ENCODE measurements around the gene SERTAD2.

SERTAD2 gene

DNA sequence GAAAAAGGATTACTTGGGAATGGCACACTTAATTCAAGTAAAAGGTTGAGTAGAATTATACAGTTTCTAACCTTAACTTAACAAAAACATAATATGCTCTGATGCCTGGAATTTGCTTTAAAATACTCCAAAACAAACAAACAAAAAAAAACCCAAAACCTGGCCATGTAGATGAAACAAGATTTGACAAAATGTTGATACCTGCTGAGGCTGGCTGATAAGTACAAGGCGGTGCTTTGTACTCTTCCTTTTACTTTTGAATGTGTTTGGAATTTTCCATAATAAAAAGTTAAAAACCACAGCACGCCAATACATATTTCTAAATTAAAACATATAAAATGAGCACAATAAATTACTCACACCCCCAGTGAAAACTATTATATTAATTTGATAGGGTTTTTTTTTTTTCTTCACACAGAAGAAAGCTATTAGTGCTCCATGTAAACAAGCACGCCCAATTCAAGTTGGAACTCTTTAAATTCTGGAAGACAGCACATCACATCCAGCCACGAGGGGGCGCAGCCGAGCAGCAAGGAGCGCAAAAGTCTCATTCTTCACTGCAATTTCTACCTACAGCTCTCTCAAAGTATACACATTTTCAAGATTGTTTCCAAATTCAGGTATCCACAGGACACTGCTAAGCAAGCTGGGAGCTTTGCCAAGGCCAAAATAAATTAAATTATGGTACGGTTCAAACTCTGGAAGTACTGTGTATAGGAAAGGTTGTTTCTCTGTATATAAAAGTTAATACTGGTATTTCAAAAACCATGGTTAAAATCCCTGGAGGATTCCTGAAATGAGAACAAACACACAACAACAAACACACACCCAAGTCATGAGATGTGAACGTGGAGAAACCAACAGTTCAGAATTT lies 7.5 kb downstream of the SERTAD2 start:
- DNase-seq (ENCODE audit: low read depth), result peak; percentile 87

DNA sequence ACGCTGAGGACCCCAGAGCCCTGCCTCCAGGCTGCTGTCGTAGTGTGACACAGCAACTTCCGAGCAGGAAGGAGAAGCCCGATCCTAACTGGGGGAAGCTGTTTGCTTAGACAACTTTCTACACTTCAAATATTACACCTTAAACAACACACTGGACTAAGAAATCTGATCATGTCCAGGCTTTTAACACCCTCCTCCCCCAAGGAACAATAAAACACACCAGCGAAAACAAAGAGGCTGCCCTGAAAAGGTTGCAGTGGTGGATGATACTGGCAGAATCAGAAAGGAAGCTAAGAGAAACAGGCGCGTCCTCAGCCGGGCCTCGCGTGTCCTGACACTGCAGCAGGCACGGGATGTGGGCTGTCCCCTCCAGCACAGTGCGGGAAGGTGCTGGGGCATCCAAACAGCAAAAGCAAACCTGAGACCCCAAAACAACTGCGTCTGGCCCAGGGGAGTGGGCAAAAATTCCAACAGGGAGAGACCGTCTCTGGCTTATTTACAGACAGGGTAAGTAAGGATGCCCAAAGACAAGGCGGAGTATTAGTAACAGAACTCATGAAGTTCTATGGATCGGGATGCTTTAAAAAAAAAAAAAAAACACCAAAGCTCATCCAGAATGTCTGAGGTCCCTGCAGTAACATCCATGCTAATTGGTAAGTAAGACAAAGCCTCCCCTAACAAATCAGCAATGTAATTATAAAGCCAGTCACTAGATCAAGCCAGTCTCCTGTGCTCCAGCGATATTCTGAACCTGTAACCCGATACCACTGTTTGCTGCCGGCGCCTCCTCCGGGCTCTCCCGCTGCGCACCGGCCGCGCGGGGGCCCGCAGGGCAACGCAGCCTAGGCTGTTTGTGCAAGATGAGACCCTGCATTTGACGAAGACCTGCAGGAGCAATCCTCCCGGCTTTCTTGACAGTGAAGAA lies 9.0 kb downstream of the SERTAD2 start:
- peak; percentile 20 for DNase-seq (ENCODE audit: low read depth)

DNA sequence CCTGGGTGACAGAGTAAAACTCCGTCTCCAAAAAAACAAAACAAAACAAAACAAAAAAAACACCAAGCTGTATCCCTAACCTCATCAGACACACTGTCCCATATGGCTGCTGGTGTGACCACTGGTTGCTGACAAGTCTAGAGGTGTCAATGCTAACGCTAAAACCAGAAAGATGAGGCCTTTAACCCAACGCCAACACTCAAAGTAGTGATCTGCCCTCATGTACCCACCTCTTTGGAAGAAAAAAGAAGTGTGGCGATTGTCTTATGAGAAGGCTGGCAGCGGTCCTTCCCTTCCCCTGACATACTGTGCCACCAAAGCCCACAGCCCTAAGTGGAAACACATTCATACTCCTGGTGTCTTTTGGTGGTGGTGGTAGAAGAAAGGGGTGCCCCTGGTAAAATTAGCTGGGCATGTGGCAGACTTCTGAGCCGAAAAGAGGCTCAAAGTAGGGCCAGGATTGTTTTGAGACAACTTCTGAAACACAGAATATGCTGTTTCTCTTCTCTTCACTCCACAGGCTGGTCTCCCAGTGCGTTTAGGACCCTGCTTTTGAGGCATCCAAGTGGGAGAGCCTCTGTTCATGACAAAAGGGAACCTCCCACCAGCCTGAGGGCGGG lies 9.8 kb downstream of the SERTAD2 start:
- DNase-seq (ENCODE audit: low read depth), result no peak

DNA sequence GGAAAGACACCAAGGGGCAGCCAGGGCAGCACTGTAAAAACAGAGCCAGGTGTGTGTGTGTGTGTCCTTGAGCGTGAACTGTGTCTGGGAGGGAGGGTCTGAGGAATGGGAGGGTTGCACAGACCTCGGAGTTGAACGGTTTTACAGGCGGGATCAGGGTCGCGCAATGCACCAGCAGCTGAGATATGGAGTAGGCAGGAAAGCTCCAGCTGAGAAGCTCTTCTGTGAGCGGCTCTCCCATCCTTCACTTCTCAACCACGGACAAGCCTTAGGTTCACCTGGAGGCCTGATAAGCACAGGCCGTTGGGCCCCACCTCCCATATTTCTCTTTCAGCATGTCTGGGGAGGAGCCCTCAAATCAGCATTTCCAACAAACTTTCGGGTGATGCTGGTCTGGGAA lies 12.1 kb downstream of the SERTAD2 start:
- no peak for DNase-seq (ENCODE audit: low read depth)

DNA sequence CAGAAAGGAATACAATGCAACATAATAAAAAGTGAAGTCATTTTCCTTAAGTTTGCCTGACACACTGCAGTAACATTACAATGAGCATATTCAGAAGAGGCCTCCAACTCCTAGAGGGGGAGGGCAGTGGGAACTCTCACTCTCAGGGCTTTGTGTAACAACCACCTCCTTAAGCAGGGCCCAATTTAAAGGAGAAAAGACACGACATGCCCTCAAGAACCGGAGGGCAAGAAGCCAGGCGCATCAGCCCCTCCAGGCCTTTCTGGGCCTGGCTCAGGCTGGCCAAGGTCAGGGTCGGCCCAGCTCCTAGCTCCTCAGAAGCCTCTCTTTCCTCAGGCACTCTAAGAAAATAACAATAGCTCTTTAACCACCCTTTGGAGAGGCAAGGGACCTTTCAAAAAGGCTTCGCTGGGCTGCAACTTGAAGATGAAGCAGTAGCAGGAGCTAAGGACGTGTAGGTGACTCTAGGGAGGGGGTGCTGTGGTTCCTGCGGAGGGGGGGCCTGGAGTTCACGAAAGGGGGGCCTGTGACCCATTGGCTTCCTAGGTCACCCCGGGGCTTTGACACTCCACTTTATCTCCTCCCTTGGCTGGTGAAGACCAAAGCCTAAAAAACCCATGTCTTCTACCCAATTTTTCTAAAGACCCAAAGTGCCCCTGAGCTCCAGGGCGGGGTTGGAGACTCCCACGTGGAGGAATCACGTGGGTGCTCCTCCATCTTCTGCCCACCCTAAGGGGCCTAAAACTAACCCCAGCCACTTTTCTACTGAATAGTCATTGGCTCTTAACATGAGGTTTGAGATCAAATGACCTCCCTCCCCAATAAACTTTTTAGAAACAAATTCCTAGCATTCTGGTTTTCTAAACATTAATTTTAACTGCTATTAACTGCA lies 13.3 kb downstream of the SERTAD2 start:
- DNase-seq (ENCODE audit: low read depth), result no peak

DNA sequence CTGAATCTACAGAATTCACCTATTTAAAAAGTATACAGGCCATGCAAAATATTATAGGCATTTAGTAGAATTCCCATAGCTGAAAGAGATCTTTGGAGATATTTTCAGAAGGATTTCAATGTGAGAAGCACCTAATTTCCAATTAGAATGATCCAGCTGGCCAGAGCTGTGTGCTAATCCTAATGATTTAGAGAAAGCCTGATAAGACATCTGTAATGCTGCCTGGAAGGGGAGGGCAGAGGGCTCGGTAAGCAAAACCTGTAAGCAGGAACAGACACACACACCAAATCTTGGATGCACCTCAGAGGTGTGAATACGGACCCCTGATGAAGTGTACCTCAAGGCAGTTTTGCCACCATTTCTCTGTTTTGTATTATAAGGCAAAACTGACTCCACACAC lies 14.0 kb downstream of the SERTAD2 start:
- no peak for DNase-seq (ENCODE audit: low read depth)

DNA sequence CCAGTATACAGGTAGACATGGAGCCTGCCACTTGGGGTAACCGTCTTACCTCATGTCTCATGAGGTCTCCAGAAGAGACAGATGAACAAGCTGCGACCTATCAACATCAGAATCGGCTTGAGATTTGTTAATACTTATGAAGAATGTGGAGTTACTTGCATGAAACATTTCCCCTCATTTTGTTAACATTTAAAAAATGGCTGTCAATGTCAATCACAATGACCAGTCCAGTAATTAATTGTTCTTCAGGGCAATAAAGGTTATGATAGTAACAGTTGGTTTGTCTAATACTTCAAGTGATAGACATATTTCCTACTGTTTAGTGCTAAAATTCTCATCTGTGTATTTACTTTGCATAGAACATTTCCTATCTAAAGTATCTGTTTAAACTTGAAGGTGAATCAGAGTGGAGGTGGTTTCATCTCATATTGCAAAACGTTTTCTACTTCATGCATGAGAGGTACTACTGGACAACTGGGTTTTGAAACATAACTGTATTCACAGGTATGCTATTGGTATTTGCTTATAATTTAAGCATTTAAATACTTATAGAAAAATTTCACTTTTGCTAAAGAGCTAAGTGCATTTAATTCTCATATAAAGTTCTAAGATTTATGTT lies 15.1 kb downstream of the SERTAD2 start:
- no peak for DNase-seq (ENCODE audit: low read depth)

DNA sequence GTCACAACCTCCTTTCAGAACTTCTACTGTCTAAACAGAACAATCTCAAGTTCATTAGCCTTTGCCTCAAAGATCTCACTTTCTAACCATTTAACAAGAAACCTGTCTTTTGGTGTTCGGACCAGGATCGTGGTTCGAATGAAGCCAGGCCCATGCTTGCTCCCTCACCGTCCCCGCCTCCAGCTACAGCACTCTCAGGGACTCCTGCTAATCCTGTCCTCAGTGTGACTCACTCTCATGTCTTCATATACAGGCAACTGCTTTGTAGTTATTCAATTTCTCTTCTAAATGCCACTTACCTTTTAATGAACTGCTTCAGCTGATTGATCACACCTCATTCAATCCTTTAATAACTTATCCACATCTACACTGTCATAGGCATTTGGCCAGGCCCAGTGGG lies 15.8 kb downstream of the SERTAD2 start:
- no peak for DNase-seq (ENCODE audit: low read depth)

DNA sequence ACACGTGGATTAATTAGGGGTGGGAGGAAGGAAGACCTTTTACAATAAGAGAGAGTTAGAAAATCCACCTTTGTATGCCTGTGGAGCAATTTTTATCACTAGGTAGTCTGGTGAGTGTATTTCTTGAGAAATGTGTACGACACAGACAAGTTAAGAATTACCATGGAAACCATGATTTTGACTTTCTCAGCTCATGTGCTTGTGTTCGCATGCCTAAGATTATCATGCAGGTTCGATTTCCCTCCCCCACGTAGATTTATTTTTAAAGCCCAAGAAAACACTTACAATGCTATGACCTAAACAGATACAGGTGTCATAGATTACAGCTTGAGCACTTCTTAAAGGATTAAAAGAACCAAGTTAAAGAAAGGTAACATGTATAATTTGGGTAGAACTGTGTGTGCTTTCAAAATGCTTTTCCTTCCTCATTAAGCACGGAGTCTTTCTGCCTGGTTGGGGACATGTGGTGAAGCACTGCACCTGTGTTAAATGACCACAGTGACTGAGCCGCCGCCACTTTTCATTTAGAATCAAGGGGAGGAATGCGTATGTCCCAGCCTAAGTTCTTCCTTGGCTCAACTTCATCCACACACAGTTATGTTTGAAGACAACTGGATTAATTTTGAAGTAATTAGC lies 16.6 kb downstream of the SERTAD2 start:
- DNase-seq (ENCODE audit: low read depth), result no peak

DNA sequence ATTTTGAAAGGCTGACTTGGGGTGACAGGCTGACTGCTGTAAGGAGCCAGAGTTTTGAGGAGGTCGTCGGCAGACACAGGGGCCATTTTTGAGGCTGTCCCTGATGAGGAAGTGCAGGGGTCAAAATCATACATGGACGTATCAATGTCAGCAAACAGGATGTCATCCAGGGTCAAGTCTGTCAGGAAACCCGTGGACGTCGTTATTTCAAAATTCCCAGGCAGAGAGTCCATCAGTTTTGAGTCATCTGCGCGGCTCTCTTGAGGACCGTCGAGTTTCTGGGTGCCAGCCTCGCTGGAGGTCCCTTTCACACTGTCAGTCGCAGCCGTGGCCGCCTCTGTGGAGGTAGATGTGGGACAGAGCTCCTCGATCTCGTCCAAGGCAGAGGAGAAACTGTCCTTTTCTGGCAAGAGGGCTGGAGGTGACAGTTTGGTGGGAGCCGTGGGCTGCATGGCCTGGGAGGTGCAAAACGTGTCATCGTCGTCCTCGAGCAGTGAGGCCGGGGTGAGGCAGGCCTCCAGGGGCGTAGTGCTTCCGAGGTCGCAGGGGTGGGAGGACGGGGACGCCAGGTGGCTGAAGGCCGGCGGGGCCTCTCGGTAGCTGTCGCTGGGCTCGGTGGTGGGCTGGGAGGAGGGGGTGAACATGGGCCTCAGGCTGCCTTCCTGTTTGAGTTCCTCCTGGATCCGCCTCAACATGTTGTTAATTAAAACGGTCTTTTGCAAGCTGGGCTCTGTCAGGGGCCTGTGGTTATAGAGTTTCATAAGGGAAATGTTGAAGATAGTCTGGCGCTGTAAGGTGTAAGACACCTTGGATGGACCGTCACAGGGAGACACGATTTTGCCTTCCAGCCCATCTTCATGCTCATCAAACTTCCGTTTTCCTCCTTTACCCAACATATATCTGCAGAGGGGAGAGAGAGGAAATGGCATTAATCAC lies 17.5 kb downstream of the SERTAD2 start:
- DNase-seq (ENCODE audit: low read depth), result no peak

DNA sequence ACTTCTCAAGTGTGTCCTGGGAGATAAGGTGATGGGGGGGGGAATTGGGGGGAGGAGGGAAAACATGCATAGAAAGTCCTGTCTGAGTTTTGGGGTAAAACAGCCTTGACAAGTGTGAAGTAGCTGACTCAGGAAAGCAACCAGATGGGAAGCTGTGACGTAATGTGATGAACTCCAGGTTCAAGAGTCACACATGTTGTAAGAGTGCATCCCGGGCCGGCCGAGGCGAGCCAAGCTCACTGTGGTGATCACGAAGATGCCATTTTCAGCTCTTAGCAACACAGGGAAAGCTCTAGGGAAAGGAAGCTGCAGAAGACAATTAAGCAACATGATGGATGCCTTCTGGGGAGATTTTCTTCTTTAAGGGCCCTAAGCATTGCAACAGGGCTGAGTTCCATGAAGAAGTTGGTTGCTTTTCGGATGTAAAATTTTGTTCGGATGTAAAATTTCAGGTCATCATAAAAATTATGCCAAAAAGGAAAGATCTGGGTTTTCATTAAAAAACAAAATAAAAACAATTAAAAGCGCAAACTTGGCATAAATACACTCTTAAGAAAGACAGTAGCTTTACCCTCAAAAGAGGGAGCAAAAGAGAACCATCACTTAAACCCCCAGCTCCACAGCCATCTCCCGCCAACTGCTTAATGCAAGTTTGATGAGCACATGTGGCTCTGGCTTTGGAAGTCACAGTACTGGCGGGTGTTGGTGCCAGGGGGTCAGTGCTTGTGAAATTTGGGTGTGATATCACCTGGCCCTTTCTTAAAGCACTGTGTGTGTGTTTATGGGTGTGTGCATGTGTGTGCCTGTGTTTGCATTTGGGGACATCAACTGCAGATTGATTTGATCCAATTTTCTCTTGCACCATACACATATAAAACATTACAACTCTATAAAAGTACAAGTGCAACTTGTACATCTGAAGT lies 19.1 kb downstream of the SERTAD2 start:
- no peak for DNase-seq (ENCODE audit: low read depth)

DNA sequence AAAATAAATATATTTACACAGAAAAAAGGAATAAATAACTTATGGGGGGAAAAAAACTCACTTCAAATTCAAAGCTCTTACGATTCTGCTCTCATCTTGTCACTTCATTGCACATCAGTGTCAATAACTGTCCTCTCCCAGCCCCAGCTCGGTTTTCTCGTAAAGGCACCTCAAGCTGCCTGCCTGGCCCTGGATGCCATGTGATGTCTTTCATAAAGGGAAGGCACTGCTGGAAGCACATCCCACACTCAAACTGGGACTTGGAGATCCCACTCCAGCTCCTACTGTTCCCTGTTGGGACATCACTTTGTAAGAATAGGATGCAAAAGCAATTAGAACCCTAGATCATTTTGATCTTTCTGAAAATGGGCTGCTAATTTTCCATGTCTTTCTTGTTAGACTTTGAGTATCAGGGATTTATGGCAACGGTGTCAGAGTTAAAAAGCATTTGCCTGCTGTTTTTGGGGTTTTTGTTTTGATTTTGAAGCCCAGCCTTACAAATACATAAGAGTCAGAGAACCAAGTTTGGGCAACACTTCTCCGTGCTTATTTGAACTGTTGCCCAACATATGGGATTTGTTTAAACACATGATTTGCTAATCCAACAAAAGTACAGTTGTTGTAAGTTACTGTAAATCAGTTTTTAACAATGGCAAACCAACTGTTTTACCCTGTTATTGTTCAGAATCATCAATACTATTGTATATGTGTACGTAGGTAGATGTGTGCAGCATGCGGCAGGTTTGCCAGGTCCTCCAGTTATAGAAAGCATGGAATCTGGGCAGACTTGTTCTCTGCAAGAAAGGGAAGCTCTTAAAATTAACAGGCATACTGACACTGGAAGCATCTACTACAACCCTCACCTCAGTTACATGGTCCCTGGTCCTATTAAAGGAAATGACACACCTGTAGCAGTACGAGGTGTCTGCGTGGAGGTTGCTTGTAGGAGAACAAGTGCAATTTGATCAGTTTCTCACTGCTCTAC lies 20.6 kb downstream of the SERTAD2 start:
- DNase-seq (ENCODE audit: low read depth), result no peak

DNA sequence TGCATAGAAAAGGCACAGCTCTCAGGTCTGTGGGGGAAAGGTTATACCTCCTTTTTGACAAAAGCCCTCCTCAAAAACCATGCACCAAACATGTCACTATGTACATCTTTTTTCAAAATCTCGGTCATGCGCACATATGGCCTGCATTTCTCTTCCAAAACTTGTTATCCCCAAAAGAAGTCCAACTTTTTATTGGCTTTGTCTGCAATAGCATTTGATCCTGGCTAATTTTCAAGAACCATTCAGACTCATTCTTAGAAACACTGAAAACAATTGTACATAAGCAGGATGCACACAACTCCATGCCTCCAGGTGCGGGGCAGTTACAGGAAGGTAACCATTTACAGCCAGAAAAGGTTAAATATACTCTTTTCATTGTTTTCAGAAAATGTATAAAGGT lies 21.9 kb downstream of the SERTAD2 start:
- no peak for DNase-seq (ENCODE audit: low read depth)

DNA sequence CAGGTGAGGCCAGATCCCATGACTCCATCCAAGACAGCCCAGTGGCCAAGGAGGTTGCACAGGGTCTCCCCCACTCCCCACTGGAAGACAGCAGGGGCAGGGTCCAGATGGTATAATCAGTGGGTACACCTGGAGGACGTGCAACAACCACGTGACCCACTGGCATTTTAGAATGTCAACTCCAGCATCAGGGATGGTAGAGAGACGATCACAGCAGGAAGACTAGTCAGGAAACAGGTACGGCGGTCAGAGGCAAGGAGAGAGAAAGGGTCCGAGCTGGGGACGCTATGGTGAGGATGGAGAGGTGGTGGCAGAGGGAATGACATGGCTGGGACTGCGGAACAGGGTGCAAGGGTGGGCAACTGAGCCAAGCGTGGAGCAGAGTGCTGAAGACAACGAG lies 23.0 kb downstream of the SERTAD2 start:
- no peak for DNase-seq (ENCODE audit: low read depth)

DNA sequence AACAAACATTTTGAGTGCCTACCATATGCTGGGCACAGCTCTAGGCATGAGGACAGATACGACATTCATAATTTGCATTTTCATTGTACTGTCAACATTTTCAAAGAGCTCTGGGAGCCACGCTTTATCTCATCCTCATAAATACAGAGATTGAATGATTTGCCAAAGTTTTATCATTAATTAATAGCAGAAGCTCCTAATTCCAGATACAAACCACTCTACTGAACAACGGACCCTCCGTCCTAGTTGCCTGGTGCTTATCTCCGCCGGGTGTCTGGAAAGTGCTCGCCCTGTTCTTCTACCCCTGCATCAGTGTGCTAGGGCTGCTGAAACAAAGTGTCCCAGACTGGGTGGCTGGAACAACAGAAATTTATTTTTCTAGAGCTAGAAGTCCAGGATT lies 23.8 kb downstream of the SERTAD2 start:
- no peak for DNase-seq (ENCODE audit: low read depth)

DNA sequence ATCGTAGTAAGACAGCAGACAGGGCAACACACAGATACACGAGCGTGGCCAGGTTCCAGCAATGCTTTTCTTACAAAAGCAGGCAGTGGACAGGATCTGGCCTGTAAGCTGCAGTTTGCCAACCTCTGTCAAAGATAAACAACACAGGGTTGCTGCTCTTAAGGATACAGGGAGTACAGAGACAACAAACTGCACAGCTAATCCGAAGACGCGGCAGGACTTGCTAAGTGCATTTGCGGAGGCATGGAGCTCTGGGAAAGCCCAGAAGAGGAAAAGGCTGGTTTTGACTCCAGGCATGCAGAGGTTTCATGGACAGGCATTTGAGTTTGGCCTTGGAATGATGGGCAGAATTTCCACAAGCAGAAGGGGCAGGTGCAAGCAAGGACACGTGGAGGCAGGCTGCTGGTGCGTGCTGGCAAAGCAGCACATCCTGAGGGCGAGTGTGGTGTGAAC lies 24.4 kb downstream of the SERTAD2 start:
- no peak for DNase-seq (ENCODE audit: low read depth)
